ENCODE results near the gene CRP. TPM values are rescaled to one million over a fixed set of nuclear protein-coding genes. Genes with fewer than 3 reads are reported as not detected.

CRP gene
- not detected for total RNA-seq

DNA sequence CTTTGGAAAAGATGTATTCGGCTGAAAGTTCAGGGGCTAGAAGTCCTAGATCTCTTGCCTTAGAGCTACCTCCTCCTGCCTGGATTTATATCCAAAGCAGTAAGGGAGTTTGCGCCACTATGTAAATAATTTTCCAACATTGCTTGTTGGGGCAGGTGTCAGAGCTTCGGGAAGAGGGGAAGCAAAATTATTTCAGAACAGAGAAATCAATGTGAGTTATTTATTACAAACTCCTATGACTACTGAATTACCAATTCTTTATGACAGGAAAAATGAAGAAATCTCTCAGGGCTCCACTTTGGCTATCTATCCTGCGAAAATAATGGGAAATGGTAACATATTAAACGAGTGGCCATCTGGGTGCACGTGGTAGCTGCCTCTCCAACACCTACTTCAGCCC is at the start of gene CRP:
Gene CRP (minus strand): TSS at position 61 of the 400 bp plus-strand sequence. CDS start 104 bp downstream, outside the sequence.
- H3K4me1 Mint-ChIP-seq (ENCODE audit: low read depth): no peaks in the 10 kb centered on the region
- H3K27me3 Mint-ChIP-seq (ENCODE audit: low read depth): no peaks in the 10 kb centered on the region
- H3K9me3 Mint-ChIP-seq: peaks cover 1 to 4% of the 10 kb centered on the region in 2 donors
- H3K27ac Mint-ChIP-seq: no peak within 1 kb of the TSS
- ATAC-seq (replicated peaks in 1 of 2) (no peak), DNase-seq (no peak)
- H3K4me3 Mint-ChIP-seq: no peak within 1 kb of the TSS
- peaks cover 1 to 5% of the 10 kb centered on the region in 2 donors for H3K36me3 Mint-ChIP-seq (ENCODE audit: insufficient read depth in 2 of 2)

DNA sequence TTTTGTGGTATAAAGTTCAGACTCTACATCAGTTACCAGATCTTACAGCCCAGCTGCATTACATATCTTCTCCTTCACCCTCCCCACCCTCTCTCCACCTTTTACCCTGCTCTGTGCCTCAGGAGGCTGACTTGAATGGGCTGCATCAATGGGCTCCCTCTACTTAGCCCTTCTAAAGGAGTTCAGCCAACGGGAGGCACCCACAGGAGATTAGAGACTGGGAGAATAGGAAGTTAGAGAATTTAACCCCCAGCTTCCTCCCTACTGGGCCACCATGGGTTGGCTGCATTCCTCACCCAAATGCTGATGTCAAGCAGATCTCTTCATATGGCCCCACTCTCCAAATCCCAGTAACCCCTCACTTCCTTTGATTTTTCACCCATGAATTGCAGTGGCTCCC is 49.3 kb upstream of the CRP start:
- DNase-seq: no peak

DNA sequence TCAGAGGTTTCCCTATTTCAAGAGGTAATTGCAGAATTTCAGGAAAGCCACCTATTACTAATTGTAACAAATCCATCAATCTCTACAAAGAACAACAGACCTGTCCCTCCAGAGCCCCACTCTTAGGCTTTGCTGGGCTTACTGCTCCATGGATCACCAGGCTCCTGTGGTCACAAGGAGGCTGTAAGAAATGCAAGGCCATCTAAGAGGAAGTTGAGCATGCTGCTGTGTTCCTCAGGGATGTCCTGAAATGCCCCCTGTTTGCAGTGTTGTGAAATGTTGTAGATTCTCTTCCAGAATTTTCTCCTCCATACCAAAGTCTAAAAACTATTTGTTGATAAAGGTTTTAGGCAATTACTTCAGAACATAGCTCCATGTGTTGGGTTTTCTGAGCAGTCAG is 42.0 kb upstream of the CRP start:
- H3K9me3 Mint-ChIP-seq: no peaks in the 10 kb centered on the region
- ATAC-seq (replicated peaks in 1 of 2) (no peak), DNase-seq (no peak)
- no peaks in the 10 kb centered on the region for H3K36me3 Mint-ChIP-seq (ENCODE audit: insufficient read depth in 2 of 2)
- no peak overlapping the region for H3K27ac Mint-ChIP-seq
- H3K4me1 Mint-ChIP-seq (ENCODE audit: low read depth): no peaks in the 10 kb centered on the region
- H3K27me3 Mint-ChIP-seq (ENCODE audit: low read depth): peaks cover 6% of the 10 kb centered on the region
- H3K4me3 Mint-ChIP-seq: no peak overlapping the region

More for the DNA sequence above, 49.3 kb upstream of the CRP start:
- Mint-ChIP-seq H3K4me1 (ENCODE audit: low read depth) (no peaks in the 10 kb centered on the region), H3K4me3 (no peak overlapping the region), H3K36me3 (ENCODE audit: insufficient read depth in 2 of 2) (no peaks in the 10 kb centered on the region), H3K27me3 (ENCODE audit: low read depth) (peaks cover 7% of the 10 kb centered on the region), H3K9me3 (no peaks in the 10 kb centered on the region), H3K27ac (no peak overlapping the region)
- no peak for ATAC-seq (replicated peaks in 1 of 2)

GRCh38 chr1:159755451-159756007 is 41.1 kb upstream of the CRP start:
- no peak overlapping the region for H3K4me3 Mint-ChIP-seq
- no peaks in the 10 kb centered on the region for H3K36me3 Mint-ChIP-seq (ENCODE audit: insufficient read depth in 2 of 2)
- no peak for ATAC-seq (replicated peaks in 1 of 2)
- no peaks in the 10 kb centered on the region for H3K4me1 Mint-ChIP-seq (ENCODE audit: low read depth)
- no peaks in the 10 kb centered on the region for H3K9me3 Mint-ChIP-seq
- no peak for DNase-seq
- no peaks in the 10 kb centered on the region for H3K27me3 Mint-ChIP-seq (ENCODE audit: low read depth)
- no peak overlapping the region for H3K27ac Mint-ChIP-seq

GRCh38 chr1:159753386-159753785 is 39.0 kb upstream of the CRP start:
- H3K27me3 Mint-ChIP-seq (ENCODE audit: low read depth): no peaks in the 10 kb centered on the region
- H3K36me3 Mint-ChIP-seq (ENCODE audit: insufficient read depth in 2 of 2): no peaks in the 10 kb centered on the region
- no peaks in the 10 kb centered on the region for H3K4me1 Mint-ChIP-seq (ENCODE audit: low read depth)
- ATAC-seq (replicated peaks in 1 of 2) (no peak), DNase-seq (no peak)
- no peak overlapping the region for H3K4me3 Mint-ChIP-seq
- no peak overlapping the region for H3K27ac Mint-ChIP-seq
- no peaks in the 10 kb centered on the region for H3K9me3 Mint-ChIP-seq

- no peaks in the 10 kb centered on the region for H3K36me3 Mint-ChIP-seq (ENCODE audit: insufficient read depth in 2 of 2)
- no peak overlapping the region for H3K27ac Mint-ChIP-seq
- no peaks in the 10 kb centered on the region for H3K4me1 Mint-ChIP-seq (ENCODE audit: low read depth)
- no peak overlapping the region for H3K4me3 Mint-ChIP-seq
- no peaks in the 10 kb centered on the region for H3K27me3 Mint-ChIP-seq (ENCODE audit: low read depth)
- H3K9me3 Mint-ChIP-seq: no peaks in the 10 kb centered on the region
- DNase-seq: no peak
- no peak for ATAC-seq (replicated peaks in 1 of 2)
Measured at GRCh38 chr1:159752135-159752580, 37.8 kb upstream of the CRP start.

- H3K36me3 Mint-ChIP-seq (ENCODE audit: insufficient read depth in 2 of 2): no peaks in the 10 kb centered on the region
- DNase-seq: no peak
- H3K4me3 Mint-ChIP-seq: no peak overlapping the region
- H3K9me3 Mint-ChIP-seq: no peaks in the 10 kb centered on the region
- no peak overlapping the region for H3K27ac Mint-ChIP-seq
- no peak for ATAC-seq (replicated peaks in 1 of 2)
- no peaks in the 10 kb centered on the region for H3K27me3 Mint-ChIP-seq (ENCODE audit: low read depth)
- H3K4me1 Mint-ChIP-seq (ENCODE audit: low read depth): no peaks in the 10 kb centered on the region
Measured at GRCh38 chr1:159751031-159751430, 36.6 kb upstream of the CRP start.

GRCh38 chr1:159750621-159751020 is 36.2 kb upstream of the CRP start:
- Mint-ChIP-seq H3K9me3 (no peaks in the 10 kb centered on the region), H3K4me1 (ENCODE audit: low read depth) (no peaks in the 10 kb centered on the region), H3K27ac (no peak overlapping the region), H3K36me3 (ENCODE audit: insufficient read depth in 2 of 2) (no peaks in the 10 kb centered on the region), H3K4me3 (no peak overlapping the region), H3K27me3 (ENCODE audit: low read depth) (no peaks in the 10 kb centered on the region)
- ATAC-seq (replicated peaks in 1 of 2) (no peak), DNase-seq (no peak)

DNA sequence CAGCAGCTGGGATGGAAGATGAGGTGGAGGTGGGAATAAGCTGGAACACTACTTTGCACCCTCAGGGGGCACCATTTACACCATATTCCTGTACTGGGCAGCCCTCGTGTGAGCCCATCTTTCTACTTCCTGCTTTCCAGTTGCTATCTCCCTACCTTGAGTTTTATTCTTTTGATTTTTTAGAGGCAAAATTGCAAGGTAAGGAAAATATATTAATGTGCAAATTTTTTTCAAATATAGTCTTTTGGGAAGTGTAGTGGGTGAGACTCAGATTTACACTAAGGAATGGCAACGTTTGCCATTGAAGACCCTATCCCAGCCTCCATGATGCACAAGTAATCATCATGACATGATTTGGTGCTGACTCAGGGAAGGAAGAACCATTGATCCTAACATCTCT is 35.2 kb upstream of the CRP start:
- Mint-ChIP-seq H3K36me3 (ENCODE audit: insufficient read depth in 2 of 2) (no peaks in the 10 kb centered on the region), H3K9me3 (no peaks in the 10 kb centered on the region), H3K4me1 (ENCODE audit: low read depth) (no peaks in the 10 kb centered on the region), H3K27ac (no peak overlapping the region), H3K27me3 (ENCODE audit: low read depth) (no peaks in the 10 kb centered on the region), H3K4me3 (no peak overlapping the region)
- ATAC-seq (replicated peaks in 1 of 2) (no peak), DNase-seq (no peak)

- no peaks in the 10 kb centered on the region for H3K36me3 Mint-ChIP-seq (ENCODE audit: insufficient read depth in 2 of 2)
- no peak overlapping the region for H3K27ac Mint-ChIP-seq
- DNase-seq (no peak), ATAC-seq (replicated peaks in 1 of 2) (no peak)
- no peaks in the 10 kb centered on the region for H3K4me1 Mint-ChIP-seq (ENCODE audit: low read depth)
- H3K4me3 Mint-ChIP-seq: no peak overlapping the region
- no peaks in the 10 kb centered on the region for H3K27me3 Mint-ChIP-seq (ENCODE audit: low read depth)
- no peaks in the 10 kb centered on the region for H3K9me3 Mint-ChIP-seq
Measured at GRCh38 chr1:159748370-159748769, 34.0 kb upstream of the CRP start.

DNA sequence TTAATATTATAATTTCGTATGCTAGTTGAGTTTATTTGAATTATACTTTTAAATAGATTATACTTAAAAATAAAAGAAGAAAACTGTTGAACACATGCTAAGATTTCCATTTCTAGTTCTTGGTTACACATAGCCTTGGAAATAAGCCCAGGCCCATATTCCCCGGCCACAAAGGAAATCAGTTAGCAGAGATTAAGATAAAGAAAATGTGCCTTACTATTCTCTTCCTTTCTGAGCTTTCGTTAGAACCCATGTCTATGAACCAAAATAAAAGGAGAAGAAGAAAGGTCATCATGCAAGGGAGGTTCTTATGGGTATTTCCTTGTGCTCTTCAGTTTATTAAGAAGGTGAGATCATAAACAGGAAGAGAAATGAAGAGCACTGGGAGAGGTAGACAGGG is 32.3 kb upstream of the CRP start:
- Mint-ChIP-seq H3K27ac (no peak overlapping the region), H3K27me3 (ENCODE audit: low read depth) (no peaks in the 10 kb centered on the region), H3K4me3 (no peak overlapping the region), H3K36me3 (ENCODE audit: insufficient read depth in 2 of 2) (no peaks in the 10 kb centered on the region), H3K9me3 (no peaks in the 10 kb centered on the region), H3K4me1 (ENCODE audit: low read depth) (no peaks in the 10 kb centered on the region)
- no peak for DNase-seq
- ATAC-seq (replicated peaks in 1 of 2): no peak

GRCh38 chr1:159743651-159744410 is 29.4 kb upstream of the CRP start:
- no peaks in the 10 kb centered on the region for H3K4me1 Mint-ChIP-seq (ENCODE audit: low read depth)
- H3K4me3 Mint-ChIP-seq: no peak overlapping the region
- peaks cover 7% of the 10 kb centered on the region for H3K27me3 Mint-ChIP-seq (ENCODE audit: low read depth)
- no peaks in the 10 kb centered on the region for H3K9me3 Mint-ChIP-seq
- DNase-seq: no peak
- no peak overlapping the region for H3K27ac Mint-ChIP-seq
- no peak for ATAC-seq (replicated peaks in 1 of 2)
- no peaks in the 10 kb centered on the region for H3K36me3 Mint-ChIP-seq (ENCODE audit: insufficient read depth in 2 of 2)

DNA sequence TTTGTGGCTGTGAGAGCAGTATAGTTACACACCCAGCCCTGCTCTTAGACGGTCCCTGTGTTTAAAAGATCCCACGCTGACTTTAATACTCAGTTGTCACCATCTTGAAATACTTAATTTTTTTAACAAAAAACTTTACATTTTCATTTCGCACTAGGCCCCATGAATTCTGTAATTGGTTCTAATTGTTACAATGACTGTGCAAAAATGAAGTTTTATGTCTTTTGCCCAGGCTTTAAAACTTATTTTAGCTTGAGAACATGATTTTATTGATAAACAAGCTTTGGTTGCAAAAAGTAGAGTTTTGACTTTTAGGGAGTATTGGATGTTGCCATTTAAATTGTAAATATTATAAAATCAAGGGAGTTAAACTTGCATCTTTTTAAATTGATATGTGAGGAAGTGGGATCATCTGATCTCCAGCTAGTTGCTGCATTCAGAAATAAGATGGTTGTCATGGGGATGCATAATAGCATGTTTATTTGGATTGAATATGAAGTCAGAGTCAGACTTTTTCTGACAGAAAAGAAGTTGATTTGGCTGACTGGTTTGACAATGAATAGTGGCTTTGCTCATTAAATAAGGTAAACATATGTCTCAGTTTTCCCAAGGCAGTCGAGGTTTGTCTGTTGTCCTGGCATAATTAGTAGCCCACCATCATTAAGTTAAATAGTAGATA is 23.0 kb upstream of the CRP start:
- Mint-ChIP-seq H3K27me3 (ENCODE audit: low read depth) (peaks cover 7% of the 10 kb centered on the region), H3K4me1 (ENCODE audit: low read depth) (no peaks in the 10 kb centered on the region), H3K36me3 (ENCODE audit: insufficient read depth in 2 of 2) (peaks cover 2% of the 10 kb centered on the region in 2 donors), H3K27ac (no peak overlapping the region), H3K4me3 (no peak overlapping the region), H3K9me3 (peaks cover 0 to 1% of the 10 kb centered on the region in 2 donors)
- ATAC-seq (replicated peaks in 1 of 2) (no peak), DNase-seq (no peak)

All from activated T-cell treated with anti-CD3 and anti-CD28 coated beads, Interleukin-2, amount 50 U/mL, for 72 hours (primary cell).